ENCODE data around the gene RNF207.
A peak's percentile ranks its signal among the peaks of the same experiment; 100 is the strongest.

Gene RNF207

GRCh38 chr1:6185635-6186382 is 20.1 kb upstream of the RNF207 start:
- peak; percentile 48; the same call in 1 of the 2 replicates for TF ChIP-seq CTCF (IDR thresholded peaks at IDR 0.05; ENCODE audit: borderline replicate concordance, insufficient read depth, low read depth, low read length)
- H3K4me3 ChIP-seq (ENCODE audit: low read depth, low read length): no peak overlapping the region

GRCh38 chr1:6188466-6188865 is 17.5 kb upstream of the RNF207 start:
- no peak overlapping the region for H3K4me3 ChIP-seq (ENCODE audit: low read depth, low read length)
- TF ChIP-seq CTCF (IDR thresholded peaks at IDR 0.05; ENCODE audit: borderline replicate concordance, insufficient read depth, low read depth, low read length): no peak

GRCh38 chr1:6191968-6192367 is 14.0 kb upstream of the RNF207 start:
- no peak for TF ChIP-seq CTCF (IDR thresholded peaks at IDR 0.05; ENCODE audit: borderline replicate concordance, insufficient read depth, low read depth, low read length)
- no peak overlapping the region for H3K4me3 ChIP-seq (ENCODE audit: low read depth, low read length)

GRCh38 chr1:6197746-6198427 is 8.0 kb upstream of the RNF207 start:
- peak overlapping the region; percentile 96 for H3K4me3 ChIP-seq (ENCODE audit: low read depth, low read length)
- TF ChIP-seq CTCF (IDR thresholded peaks at IDR 0.05; ENCODE audit: borderline replicate concordance, insufficient read depth, low read depth, low read length): no peak

GRCh38 chr1:6198646-6199297 is 7.1 kb upstream of the RNF207 start:
- peak overlapping the region; percentile 96 for H3K4me3 ChIP-seq (ENCODE audit: low read depth, low read length)
- TF ChIP-seq CTCF (IDR thresholded peaks at IDR 0.05; ENCODE audit: borderline replicate concordance, insufficient read depth, low read depth, low read length): no peak

- peak within 1 kb of the TSS; percentile 96 for H3K4me3 ChIP-seq (ENCODE audit: low read depth, low read length)
- no peak for TF ChIP-seq CTCF (IDR thresholded peaks at IDR 0.05; ENCODE audit: borderline replicate concordance, insufficient read depth, low read depth, low read length)
Observed at GRCh38 chr1:6199298-6200187, 6.4 kb upstream of the RNF207 start, which contains the start of gene RPL22. RPL22 (minus strand) TSS chr1:6199595; CDS start chr1:6199573, 22 bp downstream.
